ENCODE measurements around the gene DUSP23. TPM values are rescaled to one million over a fixed set of nuclear protein-coding genes. Genes with fewer than 3 reads are reported as not detected.

The DUSP23 gene
- total RNA-seq, 1 donor from 2014 or later: 62.4 TPM

DNA sequence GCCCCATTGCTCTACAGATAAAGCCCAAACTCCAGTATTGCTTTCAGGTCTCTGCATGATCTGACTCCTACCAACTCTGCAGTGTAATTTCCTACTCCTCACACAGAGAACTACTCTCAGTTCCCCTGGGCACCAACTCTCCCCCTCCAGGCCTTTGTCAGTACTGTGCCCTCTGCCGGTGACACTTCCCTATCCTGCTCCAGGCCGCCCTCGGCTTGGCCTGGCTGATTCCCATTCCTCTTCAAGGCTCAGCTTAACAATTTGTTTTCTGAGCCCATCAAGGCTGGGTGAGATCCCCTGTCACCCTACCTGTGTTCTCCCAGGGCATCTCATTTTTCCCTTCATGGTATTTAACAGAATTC, 48.5 kb downstream of the DUSP23 start:
- peak; percentile 31 for ATAC-seq

GRCh38 chr1:159829822-159830465, 49.2 kb downstream of the DUSP23 start:
- no peak for ATAC-seq

- no peak for ATAC-seq
Observed at GRCh38 chr1:159830722-159831121, 50.0 kb downstream of the DUSP23 start.

GRCh38 chr1:159831412-159832141, 50.8 kb downstream of the DUSP23 start:
- no peak for ATAC-seq

Other genes with a start within 250 kb of the DUSP23 start
- not detected for gene OR10J5, start 245.0 kb upstream of the DUSP23 start, total RNA-seq
- gene APCS, start 193.1 kb upstream of the DUSP23 start, total RNA-seq: not detected
- not detected for gene CRP, start 66.4 kb upstream of the DUSP23 start, total RNA-seq
- not detected for gene FCRL6, start 21.4 kb downstream of the DUSP23 start, total RNA-seq
- 0.80 TPM for gene SLAMF8, start 45.9 kb downstream of the DUSP23 start, total RNA-seq
- 1.2 TPM for gene VSIG8, start 81.7 kb downstream of the DUSP23 start, total RNA-seq
- gene CFAP45, start 119.2 kb downstream of the DUSP23 start, total RNA-seq: 1.5 TPM
- gene TAGLN2, start 144.5 kb downstream of the DUSP23 start, total RNA-seq: 406 TPM
- 13.0 TPM for gene IGSF9, start 164.7 kb downstream of the DUSP23 start, total RNA-seq
- gene SLAMF9, start 173.3 kb downstream of the DUSP23 start, total RNA-seq: 0.28 TPM

Data from esophagus mucosa (tissue), 1 donor.